Body of pancreas (tissue), 4 donors: ENCODE measurements around the gene PDLIM1. TPM values are rescaled to one million over a fixed set of nuclear protein-coding genes. Genes with fewer than 3 reads are reported as not detected.

Experiments
- ATAC-seq: fragments of 150-250 bp; one replicate; pipeline ENCODE4 v1.9.1; 2016
- DNase-seq, 4 donors: peaks; one replicate each; pipeline ENCODE4 v3.0.0-alpha.2; 2019
- H3K27ac ChIP-seq, 4 donors: fragments of 200-600 bp; sonication (generic); 1 replicate in 3 of 4; 2 replicates in 1 of 4; pipeline versions ENCODE4 v1.5.1 to v1.6.1; 2016 to 2019; ENCODE audit warnings: mild to moderate bottlenecking in 1 of 4, mixed read lengths in 1 of 4, moderate library complexity in 1 of 4
- H3K27me3 ChIP-seq, 2 donors: fragments of 200-600 bp; sonication (generic); one replicate each; pipeline ENCODE4 v1.6.0; 2016; ENCODE audit warnings: mild to moderate bottlenecking in 1 of 2
- H3K36me3 ChIP-seq, 2 donors: fragments of 200-600 bp; sonication (generic); replicated peaks in 1 of 2; 2 replicates each; pipeline ENCODE4 v1.5.1; 2016; ENCODE audit warnings: low read depth in 2 of 2; ENCODE audit not compliant: insufficient read depth in 1 of 2
- H3K4me1 ChIP-seq: fragments of 200-600 bp; sonication (generic); one replicate; pipeline ENCODE4 v1.6.0; 2016
- H3K4me3 ChIP-seq, 2 donors: fragments of 200-600 bp; sonication (generic); 1 replicate in 1 of 2; 2 replicates in 1 of 2; pipeline ENCODE4 v1.5.1; 2016 to 2019
- H3K9me3 ChIP-seq, 3 donors: fragments of 200-600 bp; sonication (generic); 1 replicate in 2 of 3; 2 replicates in 1 of 3; pipeline ENCODE4 v1.5.1; 2016
- CTCF ChIP-seq, 7 experiments: fragments of 450-650 bp in 4 of 7; fragments of 200-600 bp in 3 of 7; sonication (generic) in 3 of 7; IDR thresholded peaks; one replicate each; pipeline ENCODE4 v1.5.1; 2016 to 2019; ENCODE audit warnings: antibody characterized with exemption in 7 of 7
- POLR2A ChIP-seq, 3 donors: fragments of 450-650 bp; IDR thresholded peaks; one replicate each; pipeline ENCODE4 v1.6.1; 2016; ENCODE audit warnings: antibody characterized with exemption in 3 of 3, mild to moderate bottlenecking in 2 of 3
- WGBS, 2 donors: methylation state at CpG; one replicate each; pipeline ENCODE4 v1.1.5; 2017; 5-methylcytosine and 5-hydroxymethylcytosine counted together
- intact Hi-C: fragments of 100-400 bp; cut with DNase I; formaldehyde crosslinking; loops from one replicate; pipeline ENCODE4 v1.15.1; 2023
- total RNA-seq, 2 donors: library from RNA; depleted of rRNA; stranded (reverse); fragments of >200 nt; gene quantifications; one replicate each; pipeline ENCODE4 v1.1.0, GENCODE V29; 2016

Gene PDLIM1
- total RNA-seq, 2 donors from 2014 or later: 41.5 to 66.2 TPM

GRCh38 chr10:95245425-95246055 is 45.3 kb downstream of the PDLIM1 start:
- DNase-seq (no peak), ATAC-seq (no peak)
- WGBS, 2 donors: 69 to 87% methylated on average over 5 to 6 of the region's 6 CpGs
- Histone ChIP-seq H3K27ac (no peak overlapping the region), H3K9me3 (no peaks in the 10 kb centered on the region), H3K4me1 (peaks cover 17% of the 10 kb centered on the region), H3K36me3 (peaks cover 0 to 10% of the 10 kb centered on the region in 2 donors), H3K4me3 (no peak overlapping the region), H3K27me3 (no peaks in the 10 kb centered on the region)
- intact Hi-C loops: loop anchor here (10.0 kb wide), 2 partner anchors 61 to 111 kb away; no protein-coding TSS in a partner anchor
- no peak for TF ChIP-seq POLR2A (IDR thresholded peaks at IDR 0.05)
- TF ChIP-seq CTCF (IDR thresholded peaks at IDR 0.05): no peak

GRCh38 chr10:95244152-95244551 is 46.7 kb downstream of the PDLIM1 start:
- H3K9me3 ChIP-seq: no peaks in the 10 kb centered on the region
- TF ChIP-seq CTCF (IDR thresholded peaks at IDR 0.05): no peak
- no peak for TF ChIP-seq POLR2A (IDR thresholded peaks at IDR 0.05)
- intact Hi-C loops: loop anchor here (5.0 to 10.0 kb wide), 3 partner anchors 59 to 118 kb away; no protein-coding TSS in a partner anchor
- no peak for ATAC-seq
- H3K36me3 ChIP-seq: peaks cover 0 to 10% of the 10 kb centered on the region in 2 donors
- no peak for DNase-seq
- H3K27me3 ChIP-seq: no peaks in the 10 kb centered on the region
- H3K27ac ChIP-seq: no peak overlapping the region
- WGBS, 2 donors: 78 to 94% methylated on average over 2 of the region's 2 CpGs
- H3K4me1 ChIP-seq: peaks cover 17% of the 10 kb centered on the region
- no peak overlapping the region for H3K4me3 ChIP-seq

- H3K4me3 ChIP-seq: no peak overlapping the region
- no peak overlapping the region for H3K27ac ChIP-seq
- TF ChIP-seq CTCF (IDR thresholded peaks at IDR 0.05) (no peak), POLR2A (IDR thresholded peaks at IDR 0.05) (no peak)
- H3K4me1 ChIP-seq: peaks cover 17% of the 10 kb centered on the region
- ATAC-seq (no peak), DNase-seq (no peak)
- H3K9me3 ChIP-seq: no peaks in the 10 kb centered on the region
- peaks cover 0 to 11% of the 10 kb centered on the region in 2 donors for H3K36me3 ChIP-seq
- no peaks in the 10 kb centered on the region for H3K27me3 ChIP-seq
- intact Hi-C loops: loop anchor here (5.0 to 10.0 kb wide), 3 partner anchors 58 to 119 kb away; no protein-coding TSS in a partner anchor
- WGBS, 2 donors: 45 to 57% methylated on average over 3 of the region's 3 CpGs
These were observed 47.5 kb downstream of the PDLIM1 start for GRCh38 chr10:95243318-95243617.

- H3K27ac ChIP-seq: no peak overlapping the region
- DNase-seq: peak; percentile 61 to 72 (median 70)
These were observed 48.1 kb downstream of the PDLIM1 start for GRCh38 chr10:95242581-95243317.

More at GRCh38 chr10:95242581-95243317, 48.1 kb downstream of the PDLIM1 start:
- 77 to 83% methylated on average over 8 of the region's 8 CpGs for WGBS, 2 donors
- H3K36me3 ChIP-seq: peaks cover 0 to 14% of the 10 kb centered on the region in 2 donors
- peak in 6 of 7 experiments; percentile 29 to 80 (median 72) for TF ChIP-seq CTCF (IDR thresholded peaks at IDR 0.05)
- TF ChIP-seq POLR2A (IDR thresholded peaks at IDR 0.05): no peak
- ATAC-seq: peak; percentile 73
- H3K9me3 ChIP-seq: no peaks in the 10 kb centered on the region
- no peak overlapping the region for H3K4me3 ChIP-seq
- no peaks in the 10 kb centered on the region for H3K27me3 ChIP-seq
- peaks cover 13% of the 10 kb centered on the region for H3K4me1 ChIP-seq
- intact Hi-C loops: loop anchor here (5.0 to 10.0 kb wide), 3 partner anchors 58 to 120 kb away; no protein-coding TSS in a partner anchor
